Posterior cingulate gyrus (tissue), 11 donors: ENCODE measurements around the gene USP37.

ENCODE experiments used
- DNase-seq, 10 donors: peaks; one replicate each; pipeline versions ENCODE4 v3.0.0 to v3.0.0-alpha.2; 2020 to 2021; ENCODE audit warnings: mixed read lengths in 3 of 10
- intact Hi-C: fragments of 100-400 bp; cut with DNase I; formaldehyde crosslinking; loops from one replicate; pipeline ENCODE4 v1.15.1; 2023

The USP37 gene

GRCh38 chr2:218435003-218435982 lies 132.9 kb downstream of the USP37 start:
- DNase-seq: peak in 1 of 10 donors; percentile 65
- intact Hi-C loops: no loop called here

DNA sequence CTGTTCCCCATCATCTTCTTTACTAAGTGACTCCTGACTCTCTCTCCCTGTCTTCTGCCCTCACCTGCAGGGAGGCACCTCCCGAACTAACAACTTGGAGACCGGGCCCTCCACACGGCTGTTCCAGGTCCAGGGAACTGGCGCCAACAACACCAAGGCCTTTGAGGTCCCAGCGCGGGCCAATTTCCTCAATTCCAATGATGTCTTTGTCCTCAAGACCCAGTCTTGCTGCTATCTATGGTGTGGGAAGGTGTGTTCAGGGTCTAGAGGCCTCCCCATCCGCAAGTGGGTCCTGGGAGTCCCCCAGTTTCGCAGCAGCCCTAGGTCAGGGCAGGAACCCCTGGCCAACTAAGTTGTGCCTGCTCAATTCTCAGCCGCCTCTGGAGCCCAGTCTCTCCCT lies 133.7 kb downstream of the USP37 start:
- peak in 1 of 10 donors; percentile 38 for DNase-seq
- intact Hi-C loops: no loop called here

DNA sequence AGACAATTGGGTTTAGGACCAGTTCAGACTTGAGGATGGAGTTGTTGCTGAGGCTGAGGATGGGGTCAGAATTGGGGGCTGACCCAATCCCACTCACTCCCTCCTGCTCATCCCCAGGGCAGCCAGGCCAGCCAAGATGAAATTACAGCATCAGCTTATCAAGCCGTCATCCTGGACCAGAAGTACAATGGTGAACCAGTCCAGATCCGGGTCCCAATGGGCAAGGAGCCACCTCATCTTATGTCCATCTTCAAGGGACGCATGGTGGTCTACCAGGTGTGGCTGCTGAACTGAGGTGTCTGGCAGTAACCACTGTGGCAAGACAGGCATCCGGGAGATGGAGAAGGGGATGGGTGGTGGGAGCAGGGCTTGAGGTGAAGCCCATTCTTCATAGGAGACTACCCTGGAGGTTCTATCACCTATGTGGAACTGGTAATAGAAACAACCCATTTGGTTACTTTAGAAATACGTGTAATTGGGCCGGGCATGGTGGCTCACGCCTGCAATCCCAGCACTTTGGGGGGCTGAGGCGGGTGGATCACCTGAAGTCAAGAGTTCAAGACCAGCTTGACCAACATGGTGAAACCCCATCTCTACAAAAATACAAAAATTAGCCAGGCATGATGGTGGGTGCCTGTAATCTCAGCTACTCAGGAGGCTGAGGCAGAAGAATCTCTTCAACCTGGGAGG lies 135.3 kb downstream of the USP37 start:
- intact Hi-C loops: no loop called here
- DNase-seq: peak in 2 of 10 donors; percentile 30 to 55

DNA sequence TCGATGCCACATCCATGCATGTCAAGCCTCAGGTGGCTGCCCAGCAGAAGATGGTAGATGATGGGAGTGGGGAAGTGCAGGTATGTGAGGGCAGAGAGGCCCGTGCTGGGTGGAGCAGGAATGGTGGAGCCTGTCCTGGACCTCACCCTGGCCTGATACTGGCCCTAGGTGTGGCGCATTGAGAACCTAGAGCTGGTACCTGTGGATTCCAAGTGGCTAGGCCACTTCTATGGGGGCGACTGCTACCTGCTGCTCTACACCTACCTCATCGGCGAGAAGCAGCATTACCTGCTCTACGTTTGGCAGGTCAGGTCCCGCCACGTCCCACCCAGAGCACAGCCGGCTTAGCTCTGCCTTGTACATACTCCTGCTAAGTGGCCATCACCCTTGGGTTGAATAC lies 136.3 kb downstream of the USP37 start:
- intact Hi-C loops: no loop called here
- peak in 2 of 10 donors; percentile 31 to 42 for DNase-seq

GRCh38 chr2:218430721-218431120 lies 137.4 kb downstream of the USP37 start:
- peak in 2 of 10 donors; percentile 64 to 84 for DNase-seq
- intact Hi-C loops: no loop called here

- DNase-seq: peak in 2 of 10 donors; percentile 31 to 41
- intact Hi-C loops: no loop called here
Measured at GRCh38 chr2:218429911-218430692, 138.0 kb downstream of the USP37 start.

DNA sequence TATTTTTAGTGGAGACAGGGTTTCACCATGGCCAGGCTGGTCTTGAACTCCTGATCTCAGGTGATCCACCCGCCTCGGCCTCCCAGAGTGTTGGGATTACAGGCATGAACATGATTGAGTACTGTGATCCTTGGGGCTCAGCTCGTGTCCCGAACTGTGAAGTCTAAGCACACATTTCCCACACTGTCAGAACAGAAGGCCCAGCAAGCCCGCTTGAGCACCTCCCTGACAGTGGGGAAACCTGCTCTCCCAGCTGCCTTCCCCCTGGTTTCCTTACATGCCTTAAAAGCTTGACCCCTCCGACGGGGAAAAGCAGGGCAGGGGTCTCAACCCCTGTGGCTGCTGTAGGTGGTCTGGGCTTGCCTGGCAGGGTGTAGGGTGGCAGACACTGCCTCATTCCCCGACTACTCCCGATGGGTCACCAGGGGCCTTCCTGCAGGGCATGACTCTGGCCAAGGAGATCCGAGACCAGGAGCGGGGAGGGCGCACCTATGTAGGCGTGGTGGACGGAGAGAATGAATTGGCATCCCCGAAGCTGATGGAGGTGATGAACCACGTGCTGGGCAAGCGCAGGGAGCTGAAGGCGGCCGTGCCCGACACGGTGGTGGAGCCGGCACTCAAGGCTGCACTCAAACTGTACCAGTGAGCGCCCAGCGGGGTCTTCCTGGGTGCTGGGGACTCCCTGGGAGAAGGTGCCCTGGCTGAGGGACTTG lies 139.1 kb downstream of the USP37 start:
- intact Hi-C loops: no loop called here
- DNase-seq: peak in 2 of 10 donors; percentile 63 to 71

DNA sequence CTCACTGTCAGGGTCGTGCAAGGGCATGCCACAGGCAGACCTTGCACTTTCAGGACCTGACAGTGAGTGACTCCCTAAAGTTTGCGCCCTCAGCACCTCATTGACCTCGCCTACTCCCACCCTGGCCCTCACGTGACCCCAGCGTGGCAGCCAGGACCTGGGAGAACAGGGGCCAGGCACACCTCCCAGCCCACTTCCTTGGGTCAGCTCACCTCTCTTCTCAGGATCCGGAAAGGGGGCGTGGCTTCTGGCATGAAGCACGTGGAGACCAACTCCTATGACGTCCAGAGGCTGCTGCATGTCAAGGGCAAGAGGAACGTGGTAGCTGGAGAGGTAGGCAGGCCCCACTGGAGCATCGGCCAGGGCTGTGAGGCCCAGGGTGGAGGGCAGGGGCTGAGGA lies 140.4 kb downstream of the USP37 start:
- intact Hi-C loops: no loop called here
- DNase-seq: peak in 2 of 10 donors; percentile 42 to 49

GRCh38 chr2:218425531-218425930 lies 142.6 kb downstream of the USP37 start:
- intact Hi-C loops: no loop called here

GRCh38 chr2:218423584-218423983 lies 144.6 kb downstream of the USP37 start:
- peak in 1 of 10 donors; percentile 55 for DNase-seq
- intact Hi-C loops: no loop called here

More at GRCh38 chr2:218425531-218425930, 142.6 kb downstream of the USP37 start:
- peak in 3 of 10 donors; percentile 53 to 78 (median 66) for DNase-seq

DNA sequence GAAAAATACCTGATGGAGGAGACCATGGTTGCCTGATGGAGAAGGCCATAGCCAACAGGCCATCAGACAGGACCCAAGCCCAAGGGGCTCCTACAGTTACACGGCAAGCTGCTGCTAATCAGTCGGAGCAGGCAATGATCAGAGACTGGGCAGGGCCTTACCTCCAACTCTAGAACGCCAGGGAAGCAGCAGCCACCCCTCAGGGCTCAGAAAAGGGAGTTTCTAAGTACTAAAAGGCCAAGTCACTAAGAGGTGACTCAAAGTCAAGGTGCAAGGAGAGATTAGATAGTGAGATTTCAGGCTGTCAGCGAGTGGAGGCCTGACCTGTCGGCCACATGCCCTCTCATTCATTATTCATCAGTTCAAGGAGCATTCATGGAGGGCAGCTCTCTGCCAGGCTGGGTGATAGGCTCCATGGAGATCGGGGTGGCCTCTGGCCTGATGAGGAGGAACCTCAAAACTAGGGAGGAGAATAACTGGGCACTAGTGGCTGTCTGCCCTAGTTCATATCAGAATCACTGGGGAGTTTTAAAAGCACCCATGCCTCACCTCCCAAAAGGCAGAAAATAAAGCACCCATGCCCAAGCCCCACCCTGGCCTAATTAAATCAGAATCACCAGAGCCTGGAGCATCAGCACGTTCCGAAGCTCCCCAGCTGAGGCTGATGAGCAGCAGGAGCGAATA lies 145.6 kb downstream of the USP37 start:
- intact Hi-C loops: no loop called here
- peak in 1 of 10 donors; percentile 47 for DNase-seq

DNA sequence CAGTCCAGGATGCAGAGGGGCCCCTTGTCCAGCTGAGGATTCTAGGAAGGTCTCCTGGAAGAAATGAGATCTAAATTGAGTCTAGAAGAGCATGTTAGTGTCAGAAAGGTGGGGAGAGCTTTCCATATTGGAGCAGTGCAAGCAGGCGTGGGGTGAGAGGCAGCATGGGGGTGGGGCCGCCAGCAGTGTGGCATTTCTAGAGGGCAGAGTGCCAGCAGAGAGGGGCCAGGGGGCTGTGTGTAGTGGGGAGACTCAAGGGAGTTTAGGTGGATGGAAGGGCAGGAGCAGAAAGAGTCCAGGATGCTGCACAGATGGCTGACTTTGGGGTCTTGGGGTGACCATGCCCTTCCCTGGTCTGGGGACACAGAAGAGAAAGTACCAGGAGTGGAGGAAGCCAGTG lies 147.1 kb downstream of the USP37 start:
- DNase-seq: peak in 1 of 10 donors; percentile 22
- intact Hi-C loops: no loop called here

DNA sequence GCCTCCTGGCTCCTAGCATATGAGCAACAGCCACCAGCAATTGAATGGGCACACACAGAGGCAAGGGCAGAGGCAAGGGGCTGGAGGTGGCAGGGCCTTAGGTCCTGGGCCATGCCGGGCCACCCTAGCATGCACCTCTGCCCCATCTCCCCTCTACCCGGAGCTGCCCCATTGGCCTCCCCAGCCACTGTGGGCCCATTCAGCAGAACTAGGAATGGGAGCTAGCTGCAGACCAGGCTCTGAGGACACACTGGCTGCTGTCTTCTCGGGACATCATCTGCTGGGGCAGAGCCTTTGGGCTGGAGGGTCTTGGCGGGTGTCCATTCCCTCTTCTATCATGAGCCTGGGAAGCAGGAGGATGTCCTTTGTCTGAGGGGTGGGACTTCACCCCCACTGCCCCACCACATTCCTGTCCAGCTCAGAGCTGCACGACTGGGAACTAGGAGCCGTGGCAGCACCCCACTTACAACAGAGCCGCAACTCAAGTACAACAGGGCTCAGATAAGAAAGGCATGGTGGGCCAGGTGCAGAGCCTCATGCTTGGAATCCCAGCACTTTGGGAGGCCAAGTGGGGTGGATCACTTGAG lies 148.4 kb downstream of the USP37 start:
- peak in 1 of 10 donors; percentile 67 for DNase-seq
- intact Hi-C loops: no loop called here

GRCh38 chr2:218418717-218419458 lies 149.3 kb downstream of the USP37 start, which contains the start of gene VIL1:
Gene VIL1 (plus strand): TSS chr2:218419123. CDS start chr2:218423779, 4,656 bp downstream.
- DNase-seq: peak in 1 of 10 donors; percentile 72
- intact Hi-C loops: no loop called here

GRCh38 chr2:218418321-218418716 lies 149.8 kb downstream of the USP37 start:
- intact Hi-C loops: no loop called here
- peak in 1 of 10 donors; percentile 68 for DNase-seq

GRCh38 chr2:218407717-218408116 lies 160.4 kb downstream of the USP37 start:
- intact Hi-C loops: loop anchor here (2.0 kb wide), 1 partner anchor 159 kb away; no protein-coding TSS in a partner anchor
- no peak for DNase-seq

GRCh38 chr2:218406949-218407618 lies 161.1 kb downstream of the USP37 start:
- intact Hi-C loops: loop anchor here (1.0 to 2.0 kb wide), 3 partner anchors 59 to 241 kb away; no protein-coding TSS in a partner anchor
- DNase-seq: peak in 9 of 10 donors; percentile 47 to 93 (median 70)
